Measurements from ENCODE around the gene PRKN.

The PRKN gene

DNA sequence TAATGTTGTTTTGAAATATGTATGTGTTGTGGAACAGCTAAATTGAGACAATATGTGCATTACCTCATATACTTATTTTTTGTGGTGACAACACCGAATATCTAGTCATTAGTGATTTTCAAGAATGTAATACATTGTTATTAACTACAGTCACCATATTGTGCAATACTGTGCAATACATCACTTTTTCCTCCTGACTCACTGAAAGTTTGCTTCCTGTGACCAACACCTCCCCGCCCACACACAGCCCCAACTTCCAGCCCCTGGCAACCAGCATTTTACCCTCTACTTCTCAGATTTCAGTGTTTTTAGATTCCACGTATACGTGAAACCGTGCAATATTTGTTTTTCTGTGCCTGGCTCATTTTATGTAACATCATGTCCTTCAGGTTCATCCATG, 627.9 kb downstream of the PRKN start:
- DNase-seq (ENCODE audit: low read depth, low spot score), result peak; percentile 88
- in situ Hi-C loops (cut with HindIII; ENCODE audit: low sequenced_read_pairs), result no loop called here
- TF ChIP-seq, protein P1, sequence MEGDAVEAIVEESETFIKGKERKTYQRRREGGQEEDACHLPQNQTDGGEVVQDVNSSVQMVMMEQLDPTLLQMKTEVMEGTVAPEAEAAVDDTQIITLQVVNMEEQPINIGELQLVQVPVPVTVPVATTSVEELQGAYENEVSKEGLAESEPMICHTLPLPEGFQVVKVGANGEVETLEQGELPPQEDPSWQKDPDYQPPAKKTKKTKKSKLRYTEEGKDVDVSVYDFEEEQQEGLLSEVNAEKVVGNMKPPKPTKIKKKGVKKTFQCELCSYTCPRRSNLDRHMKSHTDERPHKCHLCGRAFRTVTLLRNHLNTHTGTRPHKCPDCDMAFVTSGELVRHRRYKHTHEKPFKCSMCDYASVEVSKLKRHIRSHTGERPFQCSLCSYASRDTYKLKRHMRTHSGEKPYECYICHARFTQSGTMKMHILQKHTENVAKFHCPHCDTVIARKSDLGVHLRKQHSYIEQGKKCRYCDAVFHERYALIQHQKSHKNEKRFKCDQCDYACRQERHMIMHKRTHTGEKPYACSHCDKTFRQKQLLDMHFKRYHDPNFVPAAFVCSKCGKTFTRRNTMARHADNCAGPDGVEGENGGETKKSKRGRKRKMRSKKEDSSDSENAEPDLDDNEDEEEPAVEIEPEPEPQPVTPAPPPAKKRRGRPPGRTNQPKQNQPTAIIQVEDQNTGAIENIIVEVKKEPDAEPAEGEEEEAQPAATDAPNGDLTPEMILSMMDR (IDR thresholded peaks at IDR 0.05; ENCODE audit: low read depth, low read length), result no peak
- no peak overlapping the region for H3K4me3 ChIP-seq (ENCODE audit: low read depth, low read length)

GRCh38 chr6:162092816-162093502, 634.6 kb downstream of the PRKN start:
- TF ChIP-seq, protein P1 (IDR thresholded peaks at IDR 0.05; ENCODE audit: low read depth, low read length), result no peak
- in situ Hi-C loops (cut with HindIII; ENCODE audit: low sequenced_read_pairs), result no loop called here
- DNase-seq (ENCODE audit: low read depth, low spot score), result no peak
- H3K4me3 ChIP-seq (ENCODE audit: low read depth, low read length), result no peak overlapping the region

- peak; percentile 63 for DNase-seq (ENCODE audit: low read depth, low spot score)
- in situ Hi-C loops (cut with HindIII; ENCODE audit: low sequenced_read_pairs), result no loop called here
- H3K4me3 ChIP-seq (ENCODE audit: low read depth, low read length), result no peak overlapping the region
- TF ChIP-seq, protein P1 (IDR thresholded peaks at IDR 0.05; ENCODE audit: low read depth, low read length), result no peak
These were observed 636.8 kb downstream of the PRKN start for GRCh38 chr6:162090734-162091133.

DNA sequence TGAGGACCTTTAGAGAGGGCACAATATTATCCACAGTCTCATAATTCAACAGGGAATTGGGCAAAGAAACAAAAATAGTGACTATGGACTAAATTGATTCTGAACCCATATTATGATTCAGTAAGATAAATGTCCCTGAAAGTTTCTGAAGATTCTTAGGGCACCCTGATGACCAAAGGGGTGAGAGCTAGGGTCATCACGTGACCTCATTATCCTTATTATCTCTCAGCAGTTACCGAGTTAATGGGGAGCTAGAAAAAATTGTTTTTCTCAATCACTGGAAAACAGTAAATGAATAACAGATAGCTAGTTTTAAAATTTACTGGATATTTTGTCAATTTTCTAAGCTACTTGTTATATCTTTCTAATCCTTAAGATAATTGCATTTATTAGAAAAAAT, 639.5 kb downstream of the PRKN start:
- DNase-seq (ENCODE audit: low read depth, low spot score), result no peak
- no peak overlapping the region for H3K4me3 ChIP-seq (ENCODE audit: low read depth, low read length)
- in situ Hi-C loops (cut with HindIII; ENCODE audit: low sequenced_read_pairs), result no loop called here
- TF ChIP-seq, protein P1 (IDR thresholded peaks at IDR 0.05; ENCODE audit: low read depth, low read length), result no peak

GRCh38 chr6:162085561-162085960, 642.0 kb downstream of the PRKN start:
- in situ Hi-C loops (cut with HindIII; ENCODE audit: low sequenced_read_pairs), result no loop called here
- no peak overlapping the region for H3K4me3 ChIP-seq (ENCODE audit: low read depth, low read length)
- no peak for DNase-seq (ENCODE audit: low read depth, low spot score)
- TF ChIP-seq, protein P1 (IDR thresholded peaks at IDR 0.05; ENCODE audit: low read depth, low read length), result no peak

GRCh38 chr6:162082520-162082919, 645.0 kb downstream of the PRKN start:
- H3K4me3 ChIP-seq (ENCODE audit: low read depth, low read length), result no peak overlapping the region
- TF ChIP-seq, protein P1 (IDR thresholded peaks at IDR 0.05; ENCODE audit: low read depth, low read length), result no peak
- DNase-seq (ENCODE audit: low read depth, low spot score), result no peak
- in situ Hi-C loops (cut with HindIII; ENCODE audit: low sequenced_read_pairs), result no loop called here

Data from astrocyte of the spinal cord (primary cell).